EL (cell line): ENCODE results near the gene TMTC4.
A peak's percentile ranks its signal among the peaks of the same experiment; 100 is the strongest.
"Not testable (repeated sequence)": the region's sequence is repeated elsewhere in the genome, so short reads cannot be mapped to it uniquely, and the experiment has no call there.

Source experiments
- DNase-seq: peaks from one replicate; pipeline ENCODE4 v3.0.0-alpha.2; 2016

TMTC4 gene, protein sequence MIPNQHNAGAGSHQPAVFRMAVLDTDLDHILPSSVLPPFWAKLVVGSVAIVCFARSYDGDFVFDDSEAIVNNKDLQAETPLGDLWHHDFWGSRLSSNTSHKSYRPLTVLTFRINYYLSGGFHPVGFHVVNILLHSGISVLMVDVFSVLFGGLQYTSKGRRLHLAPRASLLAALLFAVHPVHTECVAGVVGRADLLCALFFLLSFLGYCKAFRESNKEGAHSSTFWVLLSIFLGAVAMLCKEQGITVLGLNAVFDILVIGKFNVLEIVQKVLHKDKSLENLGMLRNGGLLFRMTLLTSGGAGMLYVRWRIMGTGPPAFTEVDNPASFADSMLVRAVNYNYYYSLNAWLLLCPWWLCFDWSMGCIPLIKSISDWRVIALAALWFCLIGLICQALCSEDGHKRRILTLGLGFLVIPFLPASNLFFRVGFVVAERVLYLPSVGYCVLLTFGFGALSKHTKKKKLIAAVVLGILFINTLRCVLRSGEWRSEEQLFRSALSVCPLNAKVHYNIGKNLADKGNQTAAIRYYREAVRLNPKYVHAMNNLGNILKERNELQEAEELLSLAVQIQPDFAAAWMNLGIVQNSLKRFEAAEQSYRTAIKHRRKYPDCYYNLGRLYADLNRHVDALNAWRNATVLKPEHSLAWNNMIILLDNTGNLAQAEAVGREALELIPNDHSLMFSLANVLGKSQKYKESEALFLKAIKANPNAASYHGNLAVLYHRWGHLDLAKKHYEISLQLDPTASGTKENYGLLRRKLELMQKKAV

DNA sequence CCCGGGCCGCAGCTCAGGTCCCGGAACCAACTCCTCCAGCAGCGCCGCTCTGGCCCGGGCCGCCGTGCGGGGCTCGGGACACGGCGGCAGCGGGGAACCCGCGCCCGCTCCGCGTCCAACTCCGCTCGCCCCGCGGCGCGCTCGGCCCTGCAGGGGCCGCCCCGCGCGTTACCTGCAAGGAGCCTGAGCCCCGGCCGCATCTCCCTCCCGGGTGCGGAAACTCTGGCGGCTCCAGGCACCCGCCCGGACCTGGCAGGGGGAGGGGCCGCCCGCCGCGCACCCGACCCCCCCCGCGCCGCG lies at the start of gene TMTC4:
Gene TMTC4, minus strand, starts transcription at position 224 of the 300 bp plus-strand sequence. CDS start 4,433 bp downstream, outside the sequence.
- DNase-seq = no peak

DNA sequence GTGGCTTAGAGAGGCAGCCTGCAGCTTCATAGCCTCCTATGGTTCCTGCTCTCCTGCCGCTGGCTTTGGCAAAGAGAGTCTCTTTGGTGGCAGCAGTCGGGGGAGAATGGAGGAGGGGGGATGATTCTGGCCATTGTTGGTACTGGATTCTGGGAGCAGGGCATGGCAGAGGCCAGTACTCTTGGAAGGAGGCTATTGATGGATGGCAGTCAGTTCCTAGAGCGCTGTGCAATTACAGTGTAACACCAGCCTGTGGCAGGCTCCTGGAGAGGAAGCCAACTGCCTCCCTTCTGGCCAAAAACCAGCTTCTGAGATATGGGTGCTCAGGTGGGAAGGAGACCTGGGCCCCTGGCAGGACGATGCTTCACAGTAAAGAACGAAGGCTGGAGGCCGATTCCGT lies 47.9 kb upstream of the TMTC4 start:
- DNase-seq = no peak

DNA sequence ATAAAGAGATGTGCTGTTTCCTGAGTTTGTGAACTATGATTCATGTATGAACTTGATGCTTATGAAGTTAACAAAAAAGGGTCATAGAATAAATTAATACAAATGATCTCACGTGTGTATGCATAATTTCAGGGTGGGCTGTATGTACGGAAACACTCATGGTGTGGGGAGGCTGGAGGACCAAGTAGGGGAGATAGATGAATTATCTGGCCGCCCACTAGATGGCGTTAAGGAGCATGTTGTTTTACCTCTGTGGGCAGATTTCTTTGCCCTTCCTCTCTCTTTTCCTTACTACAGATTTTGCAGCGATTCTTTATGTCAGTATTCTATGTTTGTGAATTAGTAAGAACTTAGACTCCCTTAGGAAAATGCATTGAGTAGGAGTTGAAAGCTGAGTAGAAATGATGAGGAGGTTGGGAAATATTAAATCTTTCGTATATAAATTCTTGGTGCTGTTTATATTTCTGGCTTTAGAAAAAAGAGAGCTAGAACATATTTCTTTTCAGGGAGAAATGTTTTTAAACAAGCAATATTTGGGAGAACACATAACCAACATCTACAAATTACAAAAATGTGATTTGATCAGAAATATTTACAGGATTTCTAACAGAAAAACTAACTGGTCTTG lies 47.4 kb upstream of the TMTC4 start:
- DNase-seq = peak; percentile 49

DNA sequence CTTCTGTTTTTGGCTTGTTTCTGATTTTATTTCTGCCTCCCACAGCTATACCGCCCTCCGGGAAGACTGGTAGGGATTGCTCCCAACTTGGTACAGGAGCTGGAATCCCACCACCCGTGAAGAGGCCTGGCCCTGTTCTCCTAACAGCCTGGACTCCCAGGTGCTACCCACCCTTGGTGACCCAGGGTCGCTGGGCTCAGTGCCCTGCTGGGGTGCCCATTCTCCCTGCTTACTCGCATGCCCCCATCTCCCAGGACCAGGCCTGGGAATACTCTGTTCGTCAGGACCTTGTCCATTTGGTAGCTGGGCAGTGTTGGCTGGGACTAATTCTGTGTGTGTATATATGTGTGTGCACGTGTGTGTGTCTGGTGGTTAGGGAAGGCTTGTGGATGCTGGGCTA lies 41.0 kb upstream of the TMTC4 start:
- DNase-seq = no peak

DNA sequence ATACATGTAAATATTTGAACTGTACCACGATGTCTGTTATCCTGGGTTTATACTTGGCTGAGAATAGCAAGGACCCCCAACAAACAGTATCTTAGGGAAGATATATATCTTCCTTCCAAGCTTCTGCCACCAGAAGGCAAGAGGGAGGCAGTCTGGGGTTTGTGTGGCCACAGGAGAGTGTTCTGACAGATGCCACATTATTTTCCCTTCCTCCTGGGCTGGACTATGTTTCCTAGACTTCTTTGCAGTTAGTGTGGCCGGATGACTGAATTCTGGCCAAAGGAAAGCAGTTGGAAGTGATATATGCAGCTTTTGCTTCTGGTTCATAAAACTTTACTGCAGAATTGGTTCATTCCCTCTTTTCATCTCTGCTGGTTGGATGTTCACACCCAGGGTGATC lies 39.9 kb upstream of the TMTC4 start:
- no peak for DNase-seq

DNA sequence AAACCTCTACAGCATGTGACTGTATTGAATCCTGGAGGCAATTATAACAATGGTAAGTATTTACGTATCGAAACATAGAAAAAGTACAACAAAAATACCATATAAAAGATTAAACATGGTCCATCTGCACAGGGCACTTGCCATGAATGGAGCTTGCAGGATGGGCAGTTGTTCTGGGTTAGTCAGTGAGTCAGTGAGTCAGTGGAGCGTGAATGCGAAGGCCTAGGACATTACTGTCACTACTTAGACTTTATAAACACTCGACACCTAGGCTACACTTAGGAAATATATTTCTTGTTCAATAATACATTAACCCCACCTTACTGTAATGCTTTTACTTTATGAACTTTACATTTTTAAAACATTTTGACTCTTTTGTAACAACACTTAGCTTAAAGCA lies 35.6 kb upstream of the TMTC4 start:
- no peak for DNase-seq

DNA sequence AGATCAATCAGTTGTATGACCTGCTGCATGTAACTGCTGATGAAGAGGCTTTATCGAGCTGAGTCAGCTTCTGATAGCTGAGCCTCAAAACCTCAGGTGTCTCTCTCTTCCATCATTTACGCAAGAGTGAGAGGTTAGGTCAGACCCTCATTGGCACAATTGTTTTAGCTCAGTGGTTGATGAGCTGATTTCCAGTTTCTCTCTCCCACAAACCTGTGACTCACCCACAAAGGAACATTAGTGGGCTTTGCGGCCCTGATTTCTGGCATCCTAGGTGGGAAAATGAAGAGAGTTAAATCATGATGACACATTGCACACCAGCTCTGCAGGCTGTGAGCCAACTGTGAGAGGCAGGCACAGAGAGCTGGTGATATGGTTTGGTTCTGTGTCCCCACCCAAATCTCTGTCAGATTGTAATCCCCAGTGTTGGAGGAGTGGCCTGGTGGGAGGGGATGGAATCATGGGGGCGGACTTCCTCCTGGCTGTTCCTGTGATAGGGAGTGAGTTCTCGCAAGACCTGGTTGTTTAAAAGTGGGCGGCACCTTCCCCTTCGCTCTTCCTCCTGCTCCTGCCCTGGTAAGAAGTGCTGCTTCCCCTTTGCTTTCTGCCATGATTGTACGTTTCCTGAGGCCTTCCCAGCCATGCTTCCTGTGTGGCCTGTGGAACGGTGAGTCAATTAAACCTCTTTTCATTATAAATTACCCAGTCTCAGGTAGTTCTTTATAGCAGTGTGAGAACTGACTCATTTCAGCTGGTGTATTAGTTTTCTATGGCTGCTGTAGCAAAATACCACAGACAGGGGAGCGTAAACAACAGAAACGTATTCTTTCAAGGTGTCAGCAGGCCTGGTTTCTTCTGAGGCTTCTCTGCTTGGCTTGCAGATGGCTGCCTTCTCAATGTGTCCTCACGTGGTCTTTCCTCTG lies 33.5 kb upstream of the TMTC4 start:
- no peak for DNase-seq

DNA sequence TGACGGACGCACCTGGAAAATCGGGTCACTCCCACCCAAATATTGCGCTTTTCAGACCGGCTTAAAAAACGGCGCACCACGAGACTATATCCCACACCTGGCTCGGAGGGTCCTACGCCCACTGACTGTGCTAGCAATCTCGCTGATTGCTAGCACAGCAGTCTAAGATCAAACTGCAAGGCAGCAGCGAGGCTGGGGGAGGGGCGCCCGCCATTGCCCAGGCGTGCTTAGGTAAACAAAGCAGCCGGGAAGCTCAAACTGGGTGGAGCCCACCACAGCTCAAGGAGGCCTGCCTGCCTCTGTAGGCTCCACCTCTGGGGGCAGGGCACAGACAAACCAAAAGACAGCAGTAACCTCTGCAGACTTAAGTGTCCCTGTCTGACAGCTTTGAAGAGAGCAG lies 23.7 kb upstream of the TMTC4 start:
- not testable (repeated sequence) for DNase-seq

DNA sequence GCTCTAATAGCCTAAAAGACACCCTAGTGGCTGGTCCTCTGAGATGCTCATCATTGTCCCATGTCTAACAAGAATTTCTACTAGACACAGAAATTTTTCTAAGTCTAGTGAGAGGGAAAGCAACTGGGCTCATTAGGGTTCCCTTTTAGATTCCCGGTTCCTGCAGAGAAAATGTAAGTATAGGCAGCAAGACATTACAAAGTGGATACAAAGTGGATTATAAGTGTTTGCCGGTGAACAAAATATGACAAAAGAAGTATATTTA lies 20.8 kb upstream of the TMTC4 start:
- DNase-seq = no peak

DNA sequence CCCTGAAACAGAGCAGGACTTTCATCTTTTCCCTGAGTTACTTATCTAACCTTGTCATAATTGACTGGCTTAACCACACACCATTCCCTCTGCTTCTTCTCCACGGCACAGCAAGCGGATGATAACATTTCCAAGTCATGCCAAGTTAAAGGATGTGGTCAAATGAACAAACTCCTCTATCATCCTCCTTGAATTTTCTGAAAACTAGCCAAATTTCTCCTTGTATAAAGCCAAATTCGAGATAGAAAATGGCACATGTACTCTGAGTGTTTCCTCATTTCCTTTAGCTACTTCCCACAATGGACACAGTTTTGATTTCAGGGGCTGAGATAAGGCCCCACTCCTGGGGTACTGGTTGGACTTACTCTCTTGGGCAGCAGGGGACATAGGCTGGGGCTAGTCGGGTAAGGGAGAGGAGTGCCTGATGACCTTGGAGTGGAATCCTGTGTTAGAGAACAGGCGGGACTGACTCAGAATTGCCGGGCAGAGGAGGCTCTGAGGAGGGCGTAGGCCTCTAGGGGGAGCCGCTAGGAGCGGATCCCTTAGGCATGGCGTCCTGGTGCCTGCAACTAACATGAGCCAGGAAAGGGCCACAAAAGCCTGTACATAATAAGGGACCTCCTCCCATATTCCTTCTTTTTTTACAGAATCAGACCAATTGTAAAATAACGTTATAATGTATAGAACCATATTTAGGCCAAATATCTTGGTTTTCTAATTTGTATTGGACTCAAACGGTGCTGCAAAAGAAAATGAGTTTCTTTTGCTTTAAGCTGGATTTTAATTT lies 20.3 kb upstream of the TMTC4 start:
- DNase-seq = peak; percentile 68

DNA sequence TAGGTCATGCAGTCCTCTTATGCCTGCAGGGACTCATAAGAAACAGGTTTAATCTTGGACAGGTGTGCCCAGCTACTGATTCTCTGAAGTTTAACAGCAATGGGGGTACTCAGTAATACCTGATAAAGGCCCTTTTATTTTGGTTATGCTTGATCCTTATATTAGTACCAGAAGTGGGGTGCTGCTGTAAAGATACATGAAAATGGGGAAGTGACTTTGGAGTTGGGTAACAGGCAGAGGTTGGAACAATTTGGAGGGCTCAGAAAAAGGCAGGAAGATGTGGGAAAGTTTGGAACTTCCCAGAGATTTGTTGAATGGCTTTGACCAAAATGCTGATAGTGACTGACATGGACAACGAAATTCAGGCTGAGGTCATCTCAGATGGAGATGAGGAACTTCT lies 14.6 kb upstream of the TMTC4 start:
- DNase-seq = no peak

DNA sequence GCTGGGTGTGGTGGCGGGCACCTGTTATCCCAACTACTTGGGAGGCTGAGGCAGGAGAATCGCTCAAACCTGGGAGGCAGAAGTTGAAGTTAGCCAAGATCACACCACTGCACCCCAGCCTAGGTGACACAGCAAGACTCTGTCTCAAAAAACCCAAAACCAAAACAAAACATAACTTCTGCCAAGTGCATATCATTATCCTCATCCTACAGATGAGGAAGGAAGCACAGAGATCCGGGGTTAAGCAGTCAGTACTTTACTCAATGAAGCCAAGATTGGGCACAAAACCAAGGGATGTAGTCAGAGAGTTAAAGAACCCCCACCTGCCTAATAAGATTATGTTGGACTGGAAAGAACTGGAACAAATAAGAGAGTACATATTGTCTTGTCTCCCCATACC lies 5.5 kb upstream of the TMTC4 start:
- no peak for DNase-seq

DNA sequence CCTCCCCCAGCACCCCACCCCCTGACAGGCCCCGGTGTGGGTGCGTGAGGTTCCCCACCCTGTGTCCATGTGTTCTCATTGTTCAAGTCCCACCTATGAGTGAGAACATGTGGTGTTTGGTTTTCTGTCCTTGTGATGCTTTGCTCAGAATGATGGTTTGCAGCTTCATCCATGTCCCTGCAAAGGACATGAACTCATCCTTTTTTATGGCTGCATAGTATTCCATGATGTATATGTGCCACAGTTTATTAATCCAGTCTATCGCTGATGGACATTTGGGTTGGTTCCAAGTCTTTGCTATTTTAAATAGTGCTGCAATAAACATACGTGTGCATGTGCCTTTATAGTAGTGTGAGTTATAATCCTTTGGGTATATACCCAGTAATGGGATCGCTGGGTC lies 2.5 kb upstream of the TMTC4 start:
- not testable (repeated sequence) for DNase-seq

DNA sequence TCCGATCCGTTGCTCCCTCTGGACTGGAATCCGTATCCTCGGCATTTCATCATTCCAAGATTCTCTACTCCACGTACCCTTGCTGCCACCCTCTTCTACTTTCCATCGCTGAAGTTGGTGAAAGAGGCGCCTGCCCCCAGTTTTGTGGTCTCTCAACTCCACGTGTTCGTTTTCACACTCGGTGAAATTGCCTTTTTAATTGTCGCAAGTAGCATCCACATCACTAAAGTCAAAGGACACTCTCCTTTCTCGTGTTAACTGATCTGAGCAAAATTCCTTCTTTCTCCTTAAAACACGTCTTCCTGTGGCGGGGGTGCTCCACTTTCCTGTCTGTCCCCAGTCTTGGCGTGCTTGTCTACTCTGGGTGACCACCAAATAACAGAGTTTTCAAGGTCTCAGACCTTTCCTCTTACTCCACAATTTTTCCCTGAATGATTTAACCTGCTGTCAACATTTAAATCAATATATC lies 1.1 kb upstream of the TMTC4 start:
- DNase-seq = no peak

DNA sequence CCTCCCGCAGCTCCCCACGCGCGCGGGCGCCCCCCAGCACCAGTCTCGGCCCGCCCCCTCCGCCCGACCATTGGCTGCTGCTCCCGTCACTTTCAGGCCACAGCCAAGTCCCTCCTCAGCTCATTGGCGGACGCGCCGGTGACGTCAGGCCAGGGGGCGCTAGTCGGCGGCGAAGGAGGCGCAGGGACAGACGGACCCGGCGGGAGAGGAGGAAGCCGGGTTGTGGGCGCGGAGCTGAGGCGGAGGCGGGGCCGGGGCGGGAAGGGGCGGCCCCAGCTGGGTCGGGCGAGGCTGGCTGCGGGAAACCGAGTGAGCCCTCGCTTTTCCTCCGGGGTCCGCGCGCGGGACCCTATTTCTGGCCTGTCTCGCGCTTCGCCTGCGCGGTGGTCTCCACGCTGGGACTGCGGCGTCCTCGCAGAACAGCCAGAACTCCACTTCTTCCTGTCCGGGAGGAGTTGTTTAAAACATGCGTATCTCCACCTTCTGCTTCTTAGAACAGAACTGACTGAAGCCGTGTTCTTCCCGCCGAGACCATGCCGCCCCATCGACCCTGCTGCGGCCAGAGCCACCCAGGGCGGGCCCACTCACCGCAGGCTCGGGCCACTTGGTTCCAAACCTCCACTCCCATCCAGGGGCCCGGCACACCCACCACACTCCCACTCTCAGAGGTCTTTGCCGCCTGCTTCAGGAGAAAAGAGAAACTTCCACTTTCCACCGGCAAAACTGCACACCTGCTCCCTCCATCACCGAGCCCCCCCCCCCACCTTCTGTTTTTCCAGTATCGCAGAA lies 471 bp upstream of the TMTC4 start:
- DNase-seq = peak; percentile 97

DNA sequence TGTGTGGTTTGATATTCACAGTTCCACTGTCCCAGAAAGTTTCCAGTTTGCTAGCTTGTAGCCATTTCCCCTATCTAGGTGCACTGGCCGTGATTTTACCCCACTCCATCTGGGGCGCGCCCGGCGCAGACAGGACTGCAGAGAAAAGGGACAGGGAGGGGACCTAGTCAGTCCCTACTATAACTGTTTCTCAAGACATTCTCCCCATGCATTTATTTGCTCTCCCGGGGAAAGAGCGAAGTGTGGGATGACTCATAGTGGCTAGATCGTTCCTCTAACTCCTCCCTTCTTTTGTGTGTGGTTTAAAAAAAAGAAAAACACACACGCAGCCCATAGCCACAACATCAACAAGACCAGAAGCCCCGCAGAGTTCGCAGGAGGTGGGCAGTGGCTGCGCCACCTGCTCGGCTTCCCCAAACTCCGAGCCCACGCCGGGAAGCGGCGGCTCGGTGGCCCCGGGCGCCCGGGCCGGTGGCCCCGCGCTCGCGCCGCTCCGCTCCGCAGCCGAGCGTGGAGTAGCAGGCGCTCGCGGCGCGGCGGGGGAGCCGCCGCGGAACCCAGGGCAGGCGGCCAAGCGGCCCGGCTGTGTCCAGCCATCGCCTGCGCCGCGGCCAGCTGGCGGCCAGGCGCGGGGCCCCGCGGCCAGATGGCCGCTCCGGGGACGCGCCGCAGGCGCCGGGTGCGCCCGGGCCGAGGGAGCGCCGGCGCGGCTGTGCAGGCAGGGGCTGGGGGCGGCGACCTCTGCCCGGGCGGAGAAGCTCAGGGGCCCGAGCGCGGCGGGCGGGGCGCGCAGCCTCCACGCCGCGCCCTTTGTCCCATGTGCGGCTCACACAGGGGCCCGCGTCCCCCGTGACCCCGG lies 653 bp downstream of the TMTC4 start:
- peak; percentile 77 for DNase-seq

DNA sequence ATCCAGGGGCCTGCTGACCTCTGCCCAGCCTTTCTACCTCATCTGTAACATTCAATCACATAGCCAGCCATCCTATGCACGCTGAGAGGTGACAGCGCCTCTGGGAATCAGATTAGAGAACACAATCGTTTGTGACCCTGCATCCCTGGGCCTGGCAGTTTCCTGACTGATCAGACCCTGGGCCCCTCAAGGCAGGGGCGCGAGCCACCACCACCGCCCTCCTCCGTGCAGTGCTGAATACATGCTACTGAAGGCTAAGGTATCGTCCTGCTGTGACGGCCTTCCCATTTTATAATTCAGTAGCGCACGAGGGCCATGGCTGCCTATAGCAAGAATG lies 1.3 kb downstream of the TMTC4 start:
- DNase-seq = no peak

DNA sequence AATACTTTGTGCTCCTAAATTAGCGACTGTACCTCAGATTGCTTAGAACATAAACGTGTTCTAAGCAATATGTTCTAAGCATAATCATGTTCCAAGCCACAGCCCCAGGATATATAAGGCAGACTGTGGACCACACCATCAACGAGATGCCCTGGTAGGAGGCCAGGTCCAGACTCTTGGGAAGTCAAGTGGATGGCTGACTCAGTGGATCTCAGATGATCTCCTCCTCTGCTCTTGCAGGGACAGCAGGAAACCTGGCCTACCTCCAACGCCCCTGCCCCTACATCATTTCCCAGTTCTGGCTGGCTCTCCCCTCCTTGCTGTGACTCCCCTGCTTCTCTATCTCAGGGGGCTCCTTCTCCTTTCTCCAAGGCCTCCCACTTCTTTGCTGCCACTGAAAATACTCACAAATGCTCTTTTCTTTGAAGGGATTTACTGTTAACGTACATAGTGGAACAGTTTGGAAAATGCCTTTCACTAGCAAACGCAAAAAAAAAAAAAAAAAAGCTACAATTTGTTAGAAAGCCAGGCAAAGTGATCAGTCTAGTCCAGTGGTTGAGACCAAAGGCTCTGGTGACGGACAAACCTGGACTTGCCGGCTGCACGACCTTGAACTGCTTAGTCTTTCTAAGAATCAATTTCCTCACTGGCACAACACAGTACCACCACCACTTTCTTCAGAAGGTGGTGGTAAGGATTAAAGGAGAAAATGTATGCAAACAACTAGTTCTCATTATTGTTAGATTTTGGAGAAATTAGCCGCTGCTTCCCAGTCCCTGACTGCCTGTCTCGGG lies 3.0 kb downstream of the TMTC4 start:
- no peak for DNase-seq

DNA sequence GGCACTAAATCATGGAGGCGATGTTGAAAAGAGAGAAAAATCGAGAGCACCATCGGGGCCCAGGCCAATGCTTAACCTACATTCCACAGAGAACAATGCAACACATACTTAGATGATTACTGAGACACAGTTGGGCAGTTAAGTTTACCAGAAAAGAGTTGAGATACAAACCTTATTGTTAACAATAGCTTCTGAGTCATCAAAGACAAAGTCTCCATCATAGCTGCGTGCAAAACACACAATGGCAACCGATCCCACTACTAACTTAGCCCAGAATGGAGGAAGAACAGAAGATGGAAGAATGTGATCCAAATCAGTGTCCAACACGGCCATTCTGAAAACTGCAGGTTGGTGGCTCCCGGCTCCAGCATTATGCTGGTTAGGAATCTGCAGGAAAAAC lies 6.2 kb downstream of the TMTC4 start:
- no peak for DNase-seq

DNA sequence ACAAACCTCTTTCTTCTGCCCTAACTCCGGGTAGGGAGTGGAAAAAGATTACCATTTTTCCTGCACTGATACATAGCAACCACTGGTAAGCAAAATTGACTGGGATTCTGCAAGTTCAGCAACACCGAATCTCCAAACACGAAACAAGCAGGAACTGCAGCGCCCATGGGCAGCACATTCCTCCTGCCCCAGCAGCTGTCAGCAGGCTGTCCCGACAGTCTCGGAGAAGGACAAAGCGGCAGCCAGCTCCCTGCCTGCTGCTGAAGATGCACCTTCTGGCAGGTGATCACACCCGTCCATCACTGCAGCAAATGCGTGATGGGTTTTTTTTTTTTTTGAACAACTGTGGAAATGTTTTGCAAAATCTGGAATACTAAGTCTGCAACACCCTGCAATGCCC lies 6.7 kb downstream of the TMTC4 start:
- no peak for DNase-seq
